ENCODE data around the gene FUZ. TPM values are rescaled to one million over a fixed set of nuclear protein-coding genes. Genes with fewer than 3 reads are reported as not detected.

The FUZ gene
- total and polyA plus RNA-seq, 4 donors, result 3.8 to 12.5 (median 7.0) TPM

GRCh38 chr19:49851456-49852259, 38.6 kb upstream of the FUZ start:
- peak overlapping the region; percentile 99 to 100 for H3K27ac ChIP-seq (ENCODE audit: low read depth in 1 of 2, low read length in 2 of 2)
- peaks cover 3 to 19% (median 13%) of the 10 kb centered on the region in 4 donors for H3K4me1 ChIP-seq (ENCODE audit: control insufficient read depth in 4 of 4, insufficient read depth in 4 of 4, low read length in 3 of 4)
- no peak overlapping the region for H3K9ac ChIP-seq (ENCODE audit: low read depth in 1 of 2, low read length in 2 of 2)
- H3K4me3 ChIP-seq (ENCODE audit: low read depth in 1 of 3, low read length in 3 of 3), result peak overlapping the region; percentile 68 to 93 (median 92)
- DNase-seq (ENCODE audit: low spot score), result peak; percentile 55
- 2% methylated on average over 78 of the region's 78 CpGs for WGBS
- no peaks in the 10 kb centered on the region for H3K27me3 ChIP-seq (ENCODE audit: control insufficient read depth in 4 of 4, insufficient read depth in 4 of 4, low read length in 3 of 4)
- no peaks in the 10 kb centered on the region for H3K9me3 ChIP-seq (ENCODE audit: control insufficient read depth in 4 of 4, low read length in 3 of 4)
- TF ChIP-seq FOXA1 (IDR thresholded peaks at IDR 0.05) (no peak), ATF3 (IDR thresholded peaks at IDR 0.05) (no peak), HNF4G (IDR thresholded peaks at IDR 0.05) (no peak), JUND (IDR thresholded peaks at IDR 0.05) (no peak), GABPA (IDR thresholded peaks at IDR 0.05 in 1 of 2, conservative IDR thresholded peaks at IDR 0.05 in 1 of 2) (no peak), HNF4A (conservative IDR thresholded peaks at IDR 0.05) (no peak), YY1 (IDR thresholded peaks at IDR 0.05) (no peak), NR2F2 (IDR thresholded peaks at IDR 0.05) (no peak), ZBTB33 (IDR thresholded peaks at IDR 0.05) (no peak), MAX (IDR thresholded peaks at IDR 0.05) (no peak), CTCF (IDR thresholded peaks at IDR 0.05; ENCODE audit: low read depth, low read length, missing input control) (no peak), TAF1 (conservative IDR thresholded peaks at IDR 0.05) (no peak), SP1 (IDR thresholded peaks at IDR 0.05) (no peak), EGR1 (IDR thresholded peaks at IDR 0.05; ENCODE audit: low read depth in 2 of 2) (no peak), RXRA (IDR thresholded peaks at IDR 0.05) (no peak), REST (IDR thresholded peaks at IDR 0.05) (no peak), RAD21 (IDR thresholded peaks at IDR 0.05) (no peak), FOXA2 (IDR thresholded peaks at IDR 0.05) (no peak)
- H3K36me3 ChIP-seq (ENCODE audit: control insufficient read depth in 4 of 4, insufficient read depth in 3 of 4, low read depth in 1 of 4, low read length in 3 of 4), result peaks cover 0 to 5% (median 0%) of the 10 kb centered on the region in 4 donors

All from liver (tissue), 9 donors.